ENCODE results near the gene ENDOG.
A peak's percentile ranks its signal among the peaks of the same experiment; 100 is the strongest.

The ENDOG gene

GRCh38 chr9:128829477-128830251 is 11.4 kb downstream of the ENDOG start, which contains the start of gene SPOUT1:
TSS of gene SPOUT1 (minus strand) at chr9:128829794. CDS start at chr9:128829780, 14 bp downstream.
- TF ChIP-seq CTCF (IDR thresholded peaks at IDR 0.05; ENCODE audit: low read length, missing control alignments): no peak
- H3K4me3 ChIP-seq (replicated peaks; ENCODE audit: low read depth, low read length): peak within 1 kb of the TSS; percentile 64
- peak; percentile 89 for DNase-seq (ENCODE audit: low read depth)

- DNase-seq (ENCODE audit: low read depth): no peak
- no peak overlapping the region for H3K4me3 ChIP-seq (replicated peaks; ENCODE audit: low read depth, low read length)
- no peak for TF ChIP-seq CTCF (IDR thresholded peaks at IDR 0.05; ENCODE audit: low read length, missing control alignments)
Measured at GRCh38 chr9:128833696-128834095, 15.4 kb downstream of the ENDOG start.

- TF ChIP-seq CTCF (IDR thresholded peaks at IDR 0.05; ENCODE audit: low read length, missing control alignments): no peak
- no peak overlapping the region for H3K4me3 ChIP-seq (replicated peaks; ENCODE audit: low read depth, low read length)
- DNase-seq (ENCODE audit: low read depth): no peak
Measured at GRCh38 chr9:128835246-128836210, 17.2 kb downstream of the ENDOG start.

GRCh38 chr9:128836509-128837145 is 18.3 kb downstream of the ENDOG start:
- DNase-seq (ENCODE audit: low read depth): no peak
- TF ChIP-seq CTCF (IDR thresholded peaks at IDR 0.05; ENCODE audit: low read length, missing control alignments): no peak
- H3K4me3 ChIP-seq (replicated peaks; ENCODE audit: low read depth, low read length): no peak overlapping the region

GRCh38 chr9:128838338-128838737 is 20.0 kb downstream of the ENDOG start:
- no peak for DNase-seq (ENCODE audit: low read depth)
- H3K4me3 ChIP-seq (replicated peaks; ENCODE audit: low read depth, low read length): no peak overlapping the region
- TF ChIP-seq CTCF (IDR thresholded peaks at IDR 0.05; ENCODE audit: low read length, missing control alignments): no peak

- no peak for DNase-seq (ENCODE audit: low read depth)
- TF ChIP-seq CTCF (IDR thresholded peaks at IDR 0.05; ENCODE audit: low read length, missing control alignments): no peak
Measured at GRCh38 chr9:128840524-128840923, 22.2 kb downstream of the ENDOG start.

More at GRCh38 chr9:128840524-128840923, 22.2 kb downstream of the ENDOG start:
- no peak overlapping the region for H3K4me3 ChIP-seq (replicated peaks; ENCODE audit: low read depth, low read length)
